HG02884 (cell line): ENCODE results near the gene DSCAML1.
"Not testable (repeated sequence)": the region's sequence is repeated elsewhere in the genome, so short reads cannot be mapped to it uniquely, and the experiment has no call there.

Source experiments
- ATAC-seq: cut with Tn5 transposase; IDR thresholded peaks from one replicate; pipeline ENCODE4 v1.9.1; 2021; ENCODE audit warnings: mild to moderate bottlenecking, moderate library complexity; ENCODE audit not compliant: unreplicated experiment

The DSCAML1 gene

DNA sequence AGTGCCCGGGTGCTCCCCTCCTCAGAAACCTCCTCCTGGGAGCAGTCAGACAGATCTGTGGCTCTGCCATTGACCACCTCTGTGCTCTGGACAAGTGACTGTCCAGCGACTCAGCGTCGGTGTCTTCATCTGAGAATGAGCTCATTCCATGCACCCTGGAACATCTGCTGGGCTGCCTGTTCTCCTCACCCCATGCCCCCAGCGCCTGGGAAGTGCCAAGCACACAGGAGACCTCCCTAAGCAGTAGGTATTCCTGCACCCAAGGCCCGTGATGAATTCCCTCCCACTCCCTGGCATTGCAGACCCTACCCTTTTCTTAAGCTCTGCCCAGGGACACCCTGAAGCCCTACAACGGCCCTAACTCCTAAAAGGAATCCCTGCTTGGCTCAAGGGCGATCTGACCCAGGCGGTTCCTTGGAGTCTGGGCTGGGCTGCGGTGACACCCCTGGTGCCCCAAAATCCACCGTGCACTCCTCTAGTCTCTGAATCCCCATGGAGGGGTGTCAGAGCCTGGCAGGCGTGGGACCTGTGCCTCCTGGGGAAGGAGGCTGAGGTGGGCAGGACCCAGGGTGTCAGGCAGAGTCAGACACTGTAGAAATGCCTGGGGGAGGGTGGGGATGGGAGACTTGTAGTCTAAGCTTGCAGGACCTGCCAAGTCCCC lies 377.4 kb downstream of the DSCAML1 start:
- ATAC-seq = no peak

DNA sequence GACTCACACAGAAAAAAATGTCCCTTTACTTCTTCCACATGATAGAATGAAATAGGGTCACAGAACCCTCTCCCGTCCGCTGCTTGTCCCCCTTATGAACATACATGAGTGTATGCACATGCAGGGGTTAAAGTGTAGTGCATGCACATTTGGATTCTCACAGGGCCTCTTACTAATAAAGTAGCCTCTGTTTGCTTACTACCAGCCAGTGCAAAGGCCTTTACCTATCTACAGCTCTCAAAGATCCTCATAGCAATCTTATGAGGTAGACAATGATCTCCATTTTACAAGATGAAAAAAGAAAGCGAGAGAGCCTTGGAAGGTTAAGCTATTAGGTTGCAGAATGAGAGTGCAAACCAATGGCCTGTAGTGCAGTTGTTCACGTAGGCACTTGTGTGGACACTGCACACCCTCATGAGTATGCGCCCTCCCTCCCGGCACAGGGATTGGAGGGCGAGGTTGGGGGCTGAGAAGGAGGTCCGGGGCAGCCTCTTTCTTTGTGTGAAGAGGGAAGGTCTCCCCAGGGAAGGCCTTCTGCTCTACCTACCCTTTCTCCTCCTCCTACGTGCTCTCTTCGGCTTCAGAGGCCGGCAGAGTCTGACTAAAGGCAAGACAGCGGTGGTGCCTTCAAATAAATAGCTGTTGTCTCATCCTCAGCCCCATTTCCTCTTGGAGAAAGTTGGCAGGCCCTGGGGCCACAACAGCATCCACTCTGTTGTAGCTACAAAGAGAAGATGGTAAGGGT lies 378.1 kb downstream of the DSCAML1 start:
- no peak for ATAC-seq

DNA sequence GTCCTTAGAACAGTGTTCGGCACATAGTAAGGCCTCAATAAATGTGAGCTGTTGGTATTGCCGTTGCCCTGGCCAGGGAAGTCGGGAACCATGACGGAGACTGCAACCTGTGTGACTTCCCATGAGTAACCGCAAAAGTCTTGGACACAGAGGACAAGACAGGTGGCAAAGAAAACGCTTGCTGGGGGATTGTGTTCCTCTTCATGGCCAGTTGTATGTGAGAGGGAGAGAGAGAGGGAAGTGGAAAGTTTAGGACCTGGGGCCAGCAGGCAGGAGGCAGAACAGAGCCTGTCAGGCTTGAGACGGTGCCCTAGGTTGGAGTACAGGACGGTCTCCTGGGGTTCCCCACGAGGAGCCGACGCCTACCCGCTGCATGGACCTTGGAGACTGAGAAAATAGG lies 379.2 kb downstream of the DSCAML1 start:
- ATAC-seq = no peak

DNA sequence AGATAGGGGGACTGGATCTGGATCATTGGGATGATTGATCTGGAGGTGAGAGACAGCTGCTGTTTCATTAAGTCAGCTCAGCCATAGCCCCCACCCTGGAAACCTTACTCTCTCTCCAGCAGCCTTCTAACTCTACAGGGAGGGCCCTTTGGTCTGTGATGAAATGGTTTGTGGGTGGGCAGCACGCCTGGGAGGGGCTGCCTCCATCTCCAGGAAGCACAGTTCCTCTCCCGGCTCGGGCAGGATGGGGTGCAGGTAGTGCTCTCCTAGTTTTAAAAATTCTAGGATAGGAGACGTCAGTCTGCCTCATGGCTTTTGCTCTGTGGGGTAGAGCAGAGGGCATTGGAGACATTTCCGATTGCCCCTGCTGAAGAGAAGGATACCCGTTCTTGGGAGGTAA lies 379.7 kb downstream of the DSCAML1 start:
- no peak for ATAC-seq

DNA sequence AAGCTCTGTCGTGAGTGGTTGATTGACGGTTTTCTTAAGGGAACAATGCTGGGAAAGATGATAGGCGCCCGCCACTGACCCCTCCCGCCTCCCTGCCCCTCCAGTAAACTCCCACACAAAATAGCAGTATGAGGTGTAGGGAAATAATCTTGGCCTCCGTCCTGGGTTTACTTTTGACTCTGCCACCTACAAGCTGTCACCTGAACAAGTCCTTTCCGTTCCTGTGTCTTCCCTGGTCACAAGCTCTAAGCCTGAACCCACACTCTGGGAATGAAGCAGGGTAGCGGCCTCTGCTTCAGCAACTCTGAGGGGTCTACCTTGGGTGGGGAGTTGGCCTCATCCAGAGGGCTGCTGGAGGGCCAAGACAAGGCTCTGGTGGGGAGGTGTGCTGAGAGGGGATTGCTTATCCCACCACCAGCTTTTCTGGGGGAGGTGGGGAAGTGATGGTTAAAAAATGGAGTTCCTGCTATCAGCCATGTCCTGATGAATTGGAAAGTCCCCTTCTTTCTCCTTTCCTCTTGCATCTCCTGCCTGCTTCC lies 381.6 kb downstream of the DSCAML1 start:
- no peak for ATAC-seq

DNA sequence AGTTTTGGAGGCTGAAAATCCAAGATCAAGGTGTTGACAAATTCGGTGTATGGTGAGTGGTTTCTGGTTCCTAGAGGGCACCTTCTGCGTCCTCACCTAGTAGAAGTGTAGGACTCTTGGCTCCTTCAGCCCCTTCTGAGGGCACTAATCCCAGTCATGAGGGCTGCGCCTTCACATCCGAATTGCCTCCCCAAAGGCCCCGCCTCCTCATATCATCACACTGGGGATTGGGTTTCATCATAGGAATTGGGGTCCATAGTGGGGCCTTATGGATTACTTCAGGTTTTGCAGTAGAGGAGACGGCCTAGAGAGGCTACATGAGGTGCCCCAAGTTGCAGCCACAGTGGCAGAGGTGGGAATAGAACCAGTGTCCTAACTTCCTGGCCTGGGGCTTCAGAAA lies 382.3 kb downstream of the DSCAML1 start:
- no peak for ATAC-seq

DNA sequence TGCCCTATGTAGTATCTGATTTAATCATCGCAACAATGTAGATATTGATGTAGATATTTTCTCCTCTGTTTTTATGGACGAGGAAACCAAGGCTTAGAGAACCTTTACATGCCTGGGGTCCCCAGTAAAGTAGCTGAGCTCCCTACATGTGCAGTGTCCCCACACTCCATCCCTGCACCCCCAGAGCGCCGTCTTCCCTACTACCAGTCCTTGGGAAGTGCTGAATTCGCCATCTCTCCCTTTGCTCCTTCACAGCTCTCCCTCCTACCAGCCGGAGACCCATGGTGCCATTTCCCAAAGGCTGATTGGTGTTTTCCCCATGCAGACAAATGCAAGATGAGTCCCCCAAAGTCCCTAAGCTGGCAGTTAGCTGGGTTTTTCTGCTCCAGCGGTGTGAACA lies 383.4 kb downstream of the DSCAML1 start:
- ATAC-seq = no peak

DNA sequence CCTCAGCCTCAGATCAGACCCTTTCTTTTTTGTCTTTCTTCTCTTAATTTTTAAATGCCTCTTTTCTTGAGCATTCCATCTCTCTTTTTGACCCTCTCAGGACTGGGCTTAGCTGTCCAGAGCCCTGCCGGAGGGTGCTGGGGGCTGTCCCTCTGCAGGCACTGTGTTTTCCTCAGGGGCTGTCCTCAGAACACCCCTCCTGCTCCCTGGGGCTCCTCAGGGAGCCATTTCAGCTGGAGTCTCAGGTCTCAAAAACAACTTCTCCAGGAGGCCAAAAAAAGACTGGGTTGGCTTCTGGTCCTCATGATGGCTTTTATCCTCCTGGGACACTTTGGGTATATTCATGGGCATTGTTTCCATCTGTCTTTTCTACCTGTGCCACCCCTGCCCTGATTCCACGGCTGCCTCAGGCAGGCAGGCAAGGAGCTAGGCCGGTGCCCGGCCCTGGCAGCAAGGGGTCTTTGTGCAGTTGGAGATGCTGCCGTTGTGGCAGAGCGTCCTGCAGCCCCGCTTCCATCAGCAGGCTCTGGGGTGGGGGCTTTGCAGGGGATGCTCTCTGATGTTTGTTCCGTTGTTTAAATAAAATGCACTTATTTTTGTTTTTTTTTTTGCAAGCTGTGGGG lies 384.3 kb downstream of the DSCAML1 start:
- no peak for ATAC-seq

DNA sequence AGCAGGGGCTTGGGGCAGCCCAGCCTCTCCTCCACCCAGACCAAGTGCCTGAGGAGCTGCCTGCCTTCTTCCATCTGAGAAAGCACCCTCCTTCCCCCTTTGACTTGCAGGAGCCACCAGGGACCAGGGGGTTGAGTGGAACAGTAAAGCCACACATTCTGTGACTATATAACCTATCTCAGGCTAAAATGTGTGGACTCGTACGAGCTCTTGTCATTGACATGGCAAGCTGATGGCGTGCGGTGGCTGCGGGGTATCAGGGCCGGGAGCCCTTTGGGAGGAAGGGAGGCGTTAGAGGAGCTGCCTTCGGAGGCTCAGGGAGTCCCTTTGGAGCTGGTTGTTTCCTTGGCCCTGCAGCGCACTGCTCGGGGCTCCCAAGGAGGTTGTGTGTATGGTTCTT lies 384.8 kb downstream of the DSCAML1 start:
- no peak for ATAC-seq

DNA sequence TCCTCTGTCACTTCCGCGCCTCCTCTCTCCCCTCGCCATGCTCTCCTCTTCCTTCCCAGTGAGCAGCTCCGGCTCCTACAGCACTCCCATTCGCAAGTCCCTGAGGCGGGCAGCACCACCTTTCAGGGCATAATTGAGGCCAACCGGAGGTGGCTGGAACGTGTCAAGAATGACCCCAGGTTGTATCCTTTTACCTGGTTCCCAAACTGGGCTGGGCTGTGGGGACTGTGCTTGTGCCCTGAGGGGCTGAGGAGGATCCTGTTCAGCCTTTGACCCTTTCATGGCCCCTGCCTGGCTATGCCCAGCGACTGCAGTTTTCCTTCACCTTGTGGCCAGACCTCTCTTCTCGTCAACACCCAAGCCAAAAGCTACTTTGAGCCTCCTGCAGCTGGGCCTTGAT lies 385.3 kb downstream of the DSCAML1 start:
- no peak for ATAC-seq

DNA sequence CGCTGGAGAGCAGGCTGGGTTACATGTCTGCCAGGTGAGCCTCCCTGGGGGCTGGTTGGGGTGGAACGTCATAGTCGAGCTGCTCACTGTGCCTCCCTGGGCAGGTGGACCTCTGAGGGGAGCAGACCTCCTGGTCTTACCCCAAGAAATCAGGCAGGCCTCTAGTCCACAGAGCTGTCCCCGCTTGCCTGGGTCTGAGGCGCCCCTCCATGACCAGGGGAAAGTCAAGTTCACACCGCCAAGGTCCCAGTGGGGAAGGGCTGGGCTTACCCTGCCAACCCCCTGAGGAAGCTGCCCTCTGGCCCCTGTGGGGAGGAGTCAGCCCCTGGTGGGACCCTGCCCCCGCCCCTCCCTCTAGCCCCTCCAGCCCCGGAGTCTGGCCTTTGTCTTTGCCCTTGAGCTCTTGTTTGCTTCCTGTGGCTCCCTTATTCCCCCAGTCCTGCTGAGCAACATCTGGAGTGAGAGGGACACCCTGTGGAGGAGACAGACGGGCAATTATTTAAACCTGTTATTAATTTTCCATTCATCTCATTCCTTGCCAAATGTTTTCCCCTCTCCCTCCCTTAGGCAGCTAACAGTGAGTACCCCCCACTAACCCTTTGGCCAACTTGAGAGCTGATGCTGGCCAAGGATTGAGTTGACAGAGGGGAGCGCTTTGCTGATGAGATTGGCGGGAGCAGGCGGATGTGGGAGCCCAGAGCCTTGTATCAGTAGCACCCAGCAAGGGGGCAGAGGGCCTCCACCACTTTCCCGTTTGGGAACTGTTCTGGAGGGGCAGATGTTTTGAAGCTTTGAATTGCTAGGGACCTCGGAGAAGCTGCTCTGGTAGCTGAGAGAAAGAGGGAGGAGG lies 385.9 kb downstream of the DSCAML1 start:
- ATAC-seq = no peak

DNA sequence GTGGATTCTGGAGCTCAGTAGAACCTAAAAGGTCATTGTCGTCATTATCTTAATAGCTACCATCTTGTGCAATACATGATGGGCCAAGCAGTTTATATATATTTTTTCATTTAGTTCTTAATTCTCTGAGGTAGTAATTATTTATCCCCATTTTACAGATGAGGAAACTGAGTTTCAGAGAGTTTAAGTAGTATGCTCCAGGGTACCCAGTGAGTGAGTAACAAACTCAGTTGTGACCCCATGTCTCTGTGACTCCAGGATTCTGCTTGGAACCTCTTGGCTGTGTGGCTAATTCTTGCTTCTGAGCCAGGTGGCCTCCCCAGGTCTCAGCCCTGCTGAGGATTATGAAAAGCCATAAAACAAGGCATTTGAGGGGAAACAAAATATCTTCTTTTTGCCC lies 386.8 kb downstream of the DSCAML1 start:
- no peak for ATAC-seq

DNA sequence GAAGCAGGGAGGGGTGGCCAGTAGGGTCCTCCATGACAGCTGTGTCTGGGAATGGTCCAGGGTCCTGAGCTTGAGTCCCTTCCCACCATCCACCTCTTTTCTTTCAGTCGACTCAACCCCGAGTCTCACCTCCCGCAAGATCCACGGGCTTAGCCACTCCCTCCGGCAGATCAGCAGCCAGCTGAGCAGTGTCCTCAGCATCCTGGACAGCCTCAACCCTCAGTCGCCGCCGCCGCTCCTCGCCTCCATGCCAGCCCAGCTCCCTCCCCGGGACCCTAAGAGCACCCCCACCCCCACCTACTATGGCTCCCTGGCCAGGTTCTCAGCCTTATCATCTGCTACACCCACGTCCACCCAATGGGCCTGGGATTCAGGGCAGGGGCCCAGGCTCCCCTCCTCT lies 387.5 kb downstream of the DSCAML1 start:
- ATAC-seq = no peak

DNA sequence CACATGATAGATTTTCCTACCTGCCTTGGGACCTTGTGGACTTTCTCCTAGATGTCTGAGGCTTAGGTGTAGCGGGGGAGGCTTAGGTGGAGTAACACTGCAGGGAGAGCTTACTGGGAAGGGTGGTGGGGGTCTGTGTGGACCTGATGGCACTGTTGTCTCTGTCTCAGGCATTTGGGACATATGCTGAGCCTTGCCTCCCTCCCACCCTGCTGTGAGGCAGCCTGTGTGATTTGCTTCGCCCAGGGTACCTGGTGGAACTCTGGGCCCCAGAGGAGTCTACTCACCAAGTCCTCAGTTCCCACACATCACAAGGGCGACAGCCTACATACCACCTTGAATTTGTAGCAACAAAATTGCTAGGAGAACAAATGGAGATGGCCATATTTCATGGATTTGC lies 388.7 kb downstream of the DSCAML1 start:
- ATAC-seq = no peak

DNA sequence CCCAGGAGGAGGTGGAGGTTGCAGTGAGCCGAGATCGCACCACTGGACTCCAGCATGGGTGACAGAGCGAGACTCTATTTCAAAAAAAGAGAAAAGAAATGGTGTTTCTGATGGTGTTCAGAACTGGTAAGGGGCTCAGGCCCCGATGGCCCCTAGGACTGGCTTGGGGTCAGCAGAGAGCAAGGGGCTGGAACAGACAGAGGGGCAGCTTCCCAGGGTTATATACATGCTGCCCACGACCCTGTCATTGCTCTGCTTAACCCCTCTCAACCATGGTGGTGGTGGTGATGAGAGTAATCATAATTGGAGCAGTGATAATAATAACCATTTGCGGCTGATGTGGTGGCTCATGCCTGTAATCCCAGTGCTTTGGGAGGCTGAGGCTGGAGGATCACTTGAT lies 390.0 kb downstream of the DSCAML1 start:
- ATAC-seq = no peak

DNA sequence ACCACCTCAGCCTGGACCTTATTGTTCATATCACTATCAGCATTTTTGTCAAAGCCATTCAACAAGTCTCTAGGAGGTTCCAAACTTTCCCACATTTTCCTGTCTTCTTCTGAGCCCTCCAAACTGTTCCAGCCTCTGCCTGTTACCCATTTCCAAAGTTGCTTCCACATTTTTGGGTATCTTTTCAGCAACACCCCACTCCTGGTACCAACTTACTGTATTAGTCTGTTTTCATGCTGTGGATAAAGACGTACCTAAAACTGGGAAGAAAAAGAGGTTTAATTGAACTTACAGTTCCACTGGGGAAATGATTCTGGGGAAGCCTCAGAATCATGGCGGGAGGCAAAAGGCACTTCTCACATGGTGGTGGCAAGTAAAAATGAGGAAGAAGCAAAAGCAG lies 391.1 kb downstream of the DSCAML1 start:
- not testable (repeated sequence) for ATAC-seq

DNA sequence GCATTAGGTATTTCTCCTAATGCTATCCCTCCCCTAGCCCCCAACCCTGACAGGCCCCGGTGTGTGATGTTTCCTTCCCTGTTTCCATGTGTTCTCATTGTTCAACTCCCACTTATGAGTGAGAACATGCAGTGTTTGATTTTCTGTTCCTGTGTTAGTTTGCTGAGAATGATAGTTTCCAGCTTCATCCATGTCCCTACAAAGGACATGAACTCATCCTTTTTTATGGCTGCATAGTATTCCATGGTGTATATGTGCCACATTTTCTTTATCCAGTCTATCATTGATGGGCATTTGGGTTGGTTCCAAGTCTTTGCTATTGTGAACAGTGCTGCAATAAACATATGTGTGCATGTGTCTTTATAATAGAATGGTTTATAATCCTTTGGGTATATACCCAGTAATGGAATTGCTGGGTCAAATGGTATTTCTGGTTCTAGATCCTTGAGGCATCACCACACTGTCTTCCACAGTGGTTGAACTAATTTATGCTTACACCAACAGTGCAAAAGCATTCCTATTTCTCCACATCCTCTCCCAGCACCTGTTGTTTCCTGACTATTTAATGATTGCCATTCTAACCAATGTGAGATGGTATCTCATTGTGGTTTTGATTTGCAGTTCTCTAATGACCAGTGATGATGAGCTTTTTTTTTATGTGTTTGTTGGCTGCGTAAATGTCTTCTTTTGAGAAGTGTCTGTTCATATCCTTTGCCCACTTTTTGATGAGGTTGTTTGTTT lies 397.7 kb downstream of the DSCAML1 start:
- ATAC-seq = not testable (repeated sequence)

DNA sequence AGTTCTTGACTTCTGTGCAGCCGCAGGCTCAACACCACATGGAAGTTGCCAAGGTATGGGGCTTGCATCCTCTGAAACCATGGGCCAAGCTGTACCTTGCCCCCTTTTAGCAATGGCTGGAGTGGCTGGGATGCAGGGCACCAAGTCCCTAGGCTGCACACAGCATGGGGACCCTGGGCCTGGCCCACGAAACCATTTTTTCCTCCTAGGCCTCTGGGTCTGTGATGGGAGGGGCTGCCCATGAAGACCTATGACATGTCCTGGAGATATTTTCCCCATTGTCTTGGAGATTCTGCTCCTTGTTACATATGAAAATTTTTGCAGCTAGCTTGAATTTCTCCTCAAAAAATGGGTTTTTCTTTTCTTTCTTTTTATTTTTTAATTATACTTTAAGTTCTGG lies 398.4 kb downstream of the DSCAML1 start:
- not testable (repeated sequence) for ATAC-seq

DNA sequence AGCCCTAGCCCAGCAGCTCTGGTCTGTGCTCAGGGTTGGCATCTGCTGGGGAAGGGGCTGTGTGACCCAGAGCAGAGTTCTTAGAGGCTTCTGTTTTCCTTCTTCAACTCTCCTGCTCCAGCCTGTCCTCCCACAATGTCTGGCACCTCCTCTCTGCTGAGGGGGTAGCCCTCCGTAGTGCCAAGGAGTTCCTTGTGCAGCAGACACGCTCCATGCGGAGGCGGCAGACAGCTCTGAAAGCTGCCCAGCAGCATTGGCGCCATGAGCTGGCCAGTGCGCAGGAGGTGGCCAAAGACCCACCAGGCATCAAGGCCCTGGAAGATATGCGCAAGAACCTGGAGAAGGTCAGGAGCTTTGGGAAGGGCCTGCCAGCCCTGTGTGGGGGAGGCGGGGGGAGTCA lies 400.0 kb downstream of the DSCAML1 start:
- ATAC-seq = no peak

DNA sequence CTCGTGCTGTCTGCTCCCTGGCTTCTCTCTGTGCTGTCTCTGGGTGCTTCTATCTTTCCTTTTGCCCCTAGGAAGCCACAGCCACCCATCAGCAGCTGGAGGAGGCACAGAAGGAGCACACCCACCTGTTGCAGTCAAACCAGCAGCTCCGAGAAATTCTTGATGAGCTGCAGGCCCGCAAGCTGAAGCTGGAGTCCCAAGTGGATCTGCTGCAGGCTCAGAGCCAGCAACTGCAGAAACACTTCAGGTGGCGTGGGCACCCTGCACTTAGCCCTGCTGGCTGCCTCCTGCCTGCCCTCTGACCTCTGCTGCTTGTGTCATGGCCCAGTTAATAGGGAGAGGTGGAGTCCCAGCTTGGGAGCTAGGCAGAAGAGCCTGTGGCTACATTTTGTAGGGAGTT lies 401.5 kb downstream of the DSCAML1 start:
- no peak for ATAC-seq
